Limb (tissue), 2 donors: Measurements from ENCODE around the gene APBB2.
A peak's percentile ranks its signal among the peaks of the same experiment; 100 is the strongest.
"Not testable (repeated sequence)": the region's sequence is repeated elsewhere in the genome, so short reads cannot be mapped to it uniquely, and the experiment has no call there.

ENCODE experiments used
- DNase-seq, 2 donors: peaks; one replicate each; pipeline ENCODE4 v3.0.0-alpha.2; 2016; ENCODE audit errors: extremely low spot score in 2 of 2

APBB2 gene

DNA sequence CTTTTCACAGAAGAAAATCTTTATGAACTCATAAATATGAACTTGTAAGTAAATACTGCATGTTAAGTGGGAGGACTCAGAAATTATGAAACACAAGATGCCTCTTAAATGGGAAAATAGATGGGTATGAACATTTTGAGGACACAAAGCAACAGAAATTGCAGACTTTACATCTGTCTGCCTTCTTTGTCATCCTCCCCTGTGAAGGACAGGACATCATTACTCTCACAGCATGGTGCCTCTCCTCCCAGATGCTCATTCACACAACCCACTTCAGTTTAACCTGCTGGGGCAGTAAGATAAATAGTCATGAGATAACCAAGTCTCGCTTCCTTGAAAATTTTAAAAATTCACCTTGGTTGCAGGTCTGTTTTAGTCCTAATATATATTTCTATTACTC, 144.5 kb downstream of the APBB2 start:
- DNase-seq: no peak

DNA sequence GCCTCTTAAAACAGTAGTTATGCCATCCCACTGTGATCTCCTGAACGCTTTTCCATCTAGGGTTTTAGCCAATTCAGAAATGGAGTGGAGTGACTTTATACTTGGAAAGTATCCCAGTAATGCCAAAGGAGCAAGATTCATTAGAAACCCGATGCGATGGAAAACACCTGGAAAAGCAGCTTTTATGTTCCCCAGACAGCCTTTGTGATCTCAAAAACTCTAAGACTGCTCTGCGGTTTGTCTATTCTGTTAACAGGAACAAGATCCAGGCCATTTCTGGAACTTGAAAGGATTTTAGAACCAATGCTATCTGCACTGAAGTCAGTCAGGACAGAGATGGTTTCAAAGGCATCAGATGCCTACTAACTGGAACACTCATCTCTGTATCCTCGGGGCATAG, 145.1 kb downstream of the APBB2 start:
- peak in 1 of 2 donors; percentile 36 for DNase-seq

GRCh38 chr4:41067369-41067768, 147.0 kb downstream of the APBB2 start:
- no peak for DNase-seq

DNA sequence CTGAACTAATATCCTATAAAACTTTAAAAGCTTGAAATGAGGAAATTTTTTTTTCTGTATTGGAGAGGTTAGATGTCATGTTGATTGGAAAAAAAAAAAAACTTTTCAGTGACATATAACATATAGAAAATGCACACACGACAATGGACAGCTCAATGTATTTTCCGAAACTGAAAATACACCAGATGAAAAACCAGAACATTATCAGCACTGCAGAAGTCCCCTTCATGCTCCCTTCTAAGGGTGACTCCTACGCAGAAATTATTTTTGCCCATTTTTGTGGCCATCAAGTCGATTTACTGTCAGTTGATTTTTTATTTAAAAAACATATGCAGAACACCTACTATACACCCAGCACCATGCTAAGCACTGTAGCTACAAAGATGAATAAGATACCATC, 148.3 kb downstream of the APBB2 start:
- no peak for DNase-seq

GRCh38 chr4:41065434-41066006, 148.8 kb downstream of the APBB2 start:
- DNase-seq: no peak

DNA sequence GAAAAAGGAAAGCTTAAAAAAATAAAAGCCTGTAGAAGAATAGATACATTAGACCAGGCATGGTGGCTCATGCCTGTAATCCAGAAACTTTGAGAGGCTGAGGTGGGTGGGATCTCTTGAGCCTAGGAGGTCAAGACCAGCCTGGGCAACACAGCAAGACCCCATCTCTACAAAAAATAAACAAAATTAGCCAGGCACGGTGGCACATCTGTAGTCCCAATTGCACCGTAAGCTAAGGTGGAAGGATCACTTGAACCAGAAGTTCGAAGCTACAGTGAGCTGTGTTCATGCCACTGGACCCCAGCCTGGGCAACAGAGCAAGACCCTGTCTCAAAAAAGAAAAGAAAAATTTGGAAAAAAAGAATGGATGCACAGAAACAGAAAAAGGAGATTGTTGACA, 149.4 kb downstream of the APBB2 start:
- DNase-seq: no peak

GRCh38 chr4:41061482-41062185, 152.7 kb downstream of the APBB2 start:
- no peak for DNase-seq

DNA sequence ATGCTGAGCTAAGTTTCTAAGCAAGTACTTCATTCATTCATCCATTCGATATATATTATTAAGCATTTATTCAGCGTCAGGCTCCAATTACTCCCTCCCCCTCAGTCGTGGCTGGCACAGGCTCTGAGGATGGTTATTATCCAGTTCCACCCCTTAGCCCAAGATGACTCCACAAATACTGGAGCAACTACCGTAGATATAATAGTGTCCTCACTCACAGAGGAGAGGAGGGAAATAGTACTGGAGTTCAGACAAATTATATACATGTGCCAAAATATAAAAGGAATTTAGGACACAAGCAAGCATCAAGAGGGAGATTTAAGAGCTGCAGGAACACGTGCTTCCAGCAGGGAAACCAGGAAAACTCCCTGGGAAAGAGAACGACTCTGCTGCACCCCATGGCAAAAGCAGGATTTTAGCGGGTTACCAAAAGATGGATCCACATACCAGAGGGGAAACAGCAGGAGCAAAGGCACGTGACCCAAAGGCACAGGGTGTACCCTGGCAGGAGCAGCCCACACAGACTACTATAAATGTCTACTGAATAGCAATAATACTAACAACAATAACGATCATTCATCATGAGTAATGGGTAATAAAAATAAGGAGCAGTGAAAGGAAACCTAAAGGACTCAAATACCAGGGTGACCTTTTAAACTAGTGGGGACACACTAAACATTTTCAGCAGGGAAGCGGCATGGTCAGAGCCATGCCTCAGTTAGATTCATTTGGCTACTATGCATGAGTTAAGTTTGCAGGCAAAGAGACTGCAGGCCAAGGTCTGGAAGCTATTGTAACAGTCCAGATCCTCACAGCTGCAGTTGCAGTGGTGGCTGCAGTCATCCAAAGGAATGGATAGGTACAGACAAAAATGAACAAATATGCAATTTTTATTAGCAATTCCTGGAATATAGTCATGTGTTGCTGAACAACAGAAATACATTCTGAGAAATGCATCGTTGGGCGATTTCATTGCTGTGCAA, 153.7 kb downstream of the APBB2 start:
- DNase-seq: no peak

- not testable (repeated sequence) for DNase-seq
Observed at GRCh38 chr4:41059411-41059810, 154.9 kb downstream of the APBB2 start.

- no peak for DNase-seq
Observed at GRCh38 chr4:41058426-41058825, 155.9 kb downstream of the APBB2 start.

DNA sequence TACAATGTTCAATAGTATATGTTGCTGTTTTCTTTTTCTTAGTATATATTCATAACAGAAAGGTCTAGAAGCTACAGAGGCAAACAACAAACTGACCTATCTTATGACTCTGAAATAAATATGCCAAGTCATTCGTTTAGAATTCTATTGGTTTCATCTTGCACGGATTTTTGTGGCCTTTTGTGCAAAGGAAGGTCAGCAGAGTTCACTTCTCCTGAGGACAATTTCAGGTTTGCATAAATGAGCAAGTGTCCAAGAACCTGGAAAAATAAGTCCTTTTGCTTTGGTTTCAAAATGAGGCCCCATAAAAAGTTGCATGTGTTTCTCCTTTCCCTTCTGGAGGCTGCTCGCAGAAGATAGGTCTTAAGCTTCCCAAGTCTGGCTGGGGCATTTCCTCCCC, 156.9 kb downstream of the APBB2 start:
- DNase-seq: no peak

DNA sequence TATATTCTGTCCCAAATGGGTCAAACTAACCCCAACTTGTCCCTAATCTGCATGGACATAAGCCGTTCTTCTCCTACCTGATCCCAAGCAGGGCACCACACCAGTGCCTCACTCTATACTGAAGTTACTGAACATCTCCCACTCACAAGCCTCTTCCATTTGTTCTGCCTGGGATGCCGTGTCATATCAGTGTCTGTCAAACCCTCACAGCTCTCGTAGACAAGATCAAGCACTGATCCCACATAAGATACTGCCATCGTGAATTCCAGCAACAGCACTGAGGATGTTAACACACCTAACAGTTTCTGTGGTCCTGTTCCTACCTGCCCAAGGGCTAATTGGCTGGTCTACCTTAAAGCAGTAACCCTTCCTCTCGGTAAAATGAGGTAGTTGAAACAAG, 162.1 kb downstream of the APBB2 start:
- no peak for DNase-seq

- DNase-seq: no peak
Observed at GRCh38 chr4:41050880-41051775, 163.2 kb downstream of the APBB2 start.

DNA sequence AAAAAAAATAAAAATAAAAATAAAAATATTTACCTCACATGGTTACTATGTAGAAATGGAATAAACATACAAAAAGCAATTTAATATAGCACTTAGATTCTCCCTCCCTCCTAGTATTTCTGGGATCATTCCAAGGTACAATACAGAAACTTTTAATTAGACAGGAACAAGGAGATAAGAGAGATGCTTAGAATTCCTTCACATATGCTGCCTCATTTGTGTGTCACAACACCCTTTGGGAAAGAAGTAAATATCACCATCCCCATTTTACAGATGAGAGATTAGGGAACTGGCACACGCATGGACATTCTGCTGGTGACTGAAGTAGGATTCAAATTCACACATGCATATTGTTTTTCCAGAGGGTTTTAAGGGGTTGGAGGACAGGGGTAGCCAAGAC, 164.2 kb downstream of the APBB2 start:
- no peak for DNase-seq

DNA sequence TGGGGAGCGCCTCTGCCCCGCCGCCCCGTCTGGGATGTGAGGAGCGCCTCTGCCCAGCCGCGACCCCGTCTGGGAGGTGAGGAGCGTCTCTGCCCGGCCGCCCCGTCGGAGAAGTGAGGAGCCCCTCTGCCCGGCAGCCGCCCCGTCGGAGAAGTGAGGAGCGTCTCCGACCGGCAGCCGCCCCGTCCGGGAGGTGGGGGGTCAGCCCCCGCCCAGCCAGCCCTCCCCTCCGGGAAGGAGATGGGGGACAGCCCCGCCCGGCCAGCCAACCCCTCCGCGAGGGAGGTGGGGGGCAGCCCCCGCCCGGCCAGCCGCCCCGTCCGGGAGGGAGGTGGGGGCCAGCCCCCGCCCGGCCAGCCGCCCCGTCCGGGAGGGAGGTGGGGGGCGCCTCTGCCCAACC, 165.2 kb downstream of the APBB2 start:
- DNase-seq: not testable (repeated sequence)

GRCh38 chr4:41044791-41045190, 169.6 kb downstream of the APBB2 start:
- DNase-seq: no peak

- DNase-seq: no peak
Observed at GRCh38 chr4:41044165-41044564, 170.2 kb downstream of the APBB2 start.

GRCh38 chr4:41043465-41043864, 170.9 kb downstream of the APBB2 start:
- no peak for DNase-seq

DNA sequence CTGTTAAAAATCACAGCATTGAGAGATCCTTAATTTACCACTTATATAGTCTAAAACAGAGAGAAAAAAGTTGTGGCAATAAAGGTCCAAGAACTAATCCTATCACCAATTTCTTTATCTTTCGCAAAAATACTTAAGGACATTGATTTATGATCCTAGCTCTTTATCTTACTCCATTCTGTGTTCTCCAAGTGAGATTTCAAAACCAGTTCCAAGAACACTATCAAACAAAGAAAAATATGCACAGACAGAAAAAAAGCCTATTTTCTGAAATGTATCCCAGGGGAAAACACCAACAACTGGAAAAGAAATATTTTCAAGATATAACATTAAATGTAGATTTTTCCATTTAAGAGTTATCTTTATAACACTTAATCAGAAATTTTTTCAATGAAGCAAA, 172.8 kb downstream of the APBB2 start:
- no peak for DNase-seq

DNA sequence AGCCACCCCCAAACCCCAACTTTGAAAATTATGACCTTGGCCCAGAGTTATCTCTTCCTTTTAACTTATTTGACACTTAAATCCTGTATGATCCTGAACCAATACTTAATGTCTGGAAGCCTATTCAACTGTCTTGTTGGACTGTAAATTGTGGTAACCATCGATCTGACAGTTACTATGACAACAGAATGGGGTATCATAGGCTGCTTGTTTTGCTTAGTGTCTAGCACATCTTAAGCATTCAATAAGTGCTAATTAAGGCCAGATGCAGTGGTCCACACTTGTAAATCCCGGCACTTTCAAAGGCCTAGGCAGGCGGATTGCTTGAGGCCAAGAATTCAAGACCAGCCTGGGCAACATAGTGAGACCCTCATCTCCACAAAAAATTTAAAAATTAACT, 175.0 kb downstream of the APBB2 start:
- no peak for DNase-seq

DNA sequence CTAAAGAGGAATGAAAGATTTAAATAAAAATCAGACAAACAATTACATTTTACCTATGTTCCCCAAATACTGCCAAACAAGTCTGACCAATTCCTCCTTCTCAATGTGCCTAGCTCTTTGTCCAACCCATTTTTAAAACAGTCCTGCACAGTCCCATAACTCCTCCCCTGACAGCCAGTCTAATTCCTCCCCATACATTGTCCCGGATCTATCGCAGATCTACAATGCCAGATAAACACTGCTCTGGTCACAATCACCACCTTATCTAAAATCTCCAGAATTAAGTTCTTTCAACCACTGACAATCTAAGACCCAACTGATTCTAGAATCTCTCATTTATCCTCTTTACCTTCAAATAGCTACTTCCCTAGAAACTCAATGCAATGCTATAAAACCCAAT, 176.0 kb downstream of the APBB2 start:
- no peak for DNase-seq
